Activated gamma-delta T cell treated with Interleukin-2 at 50 U/mL for 16 hours (primary cell): ENCODE measurements around the gene SFI1.
"Not testable (repeated sequence)": the region's sequence is repeated elsewhere in the genome, so short reads cannot be mapped to it uniquely, and the experiment has no call there.

Experiments
- DNase-seq: peaks from one replicate; pipeline ENCODE4 v3.0.0-alpha.2; 2020

Gene SFI1

GRCh38 chr22:31556627-31557203 is 60.4 kb downstream of the SFI1 start:
- no peak for DNase-seq

GRCh38 chr22:31558546-31558945 is 62.2 kb downstream of the SFI1 start:
- not testable (repeated sequence) for DNase-seq

DNA sequence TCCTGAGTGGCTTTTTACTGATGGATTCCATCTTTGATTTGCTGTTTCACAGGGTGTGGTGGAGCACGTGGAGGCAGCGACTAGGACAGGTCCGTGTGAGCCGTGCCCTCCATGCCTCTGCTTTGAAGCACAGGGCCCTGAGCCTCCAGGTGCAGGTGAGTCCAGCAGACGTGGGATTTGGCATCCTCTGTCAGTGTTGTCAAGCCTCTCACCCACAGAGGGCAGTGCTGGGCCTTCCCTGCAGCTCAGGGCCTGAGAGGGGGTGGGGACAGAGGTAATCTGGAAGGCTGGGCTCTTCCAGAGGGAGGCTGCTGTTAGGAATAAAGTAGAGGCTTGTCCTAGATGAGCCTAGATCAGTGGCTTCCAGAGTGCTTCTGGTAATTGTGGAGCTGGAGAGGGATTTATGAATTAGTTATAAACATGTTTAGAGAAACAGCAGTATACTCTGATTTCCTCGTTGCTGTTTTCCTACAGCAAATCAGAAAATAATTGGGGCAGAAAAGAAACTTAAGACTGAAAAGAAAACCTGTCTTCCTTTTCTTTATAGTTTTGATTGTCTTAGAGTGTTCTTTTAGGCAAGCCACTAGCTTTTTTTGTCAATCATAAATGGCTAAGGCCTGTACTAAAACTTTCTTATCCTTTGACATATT is 65.0 kb downstream of the SFI1 start:
- DNase-seq: peak; percentile 19

DNA sequence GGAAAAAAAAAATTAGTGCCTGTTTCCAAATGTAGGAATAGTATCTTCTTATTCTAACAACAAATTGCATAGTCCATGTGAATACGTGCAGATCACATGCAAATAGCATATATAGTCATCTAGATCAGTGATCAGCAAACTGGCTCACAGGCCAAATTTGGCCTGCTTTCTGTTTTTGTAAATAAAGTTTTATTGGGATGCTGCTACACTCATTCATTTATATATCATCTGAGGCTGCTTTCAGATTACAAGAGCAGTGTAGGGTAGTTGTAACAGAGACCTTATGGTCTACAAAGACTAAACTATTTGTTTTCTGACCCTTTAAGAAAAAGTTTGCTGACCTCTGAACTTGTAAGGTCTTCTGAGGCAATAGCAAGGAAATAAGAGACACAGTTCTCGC is 65.6 kb downstream of the SFI1 start:
- no peak for DNase-seq

DNA sequence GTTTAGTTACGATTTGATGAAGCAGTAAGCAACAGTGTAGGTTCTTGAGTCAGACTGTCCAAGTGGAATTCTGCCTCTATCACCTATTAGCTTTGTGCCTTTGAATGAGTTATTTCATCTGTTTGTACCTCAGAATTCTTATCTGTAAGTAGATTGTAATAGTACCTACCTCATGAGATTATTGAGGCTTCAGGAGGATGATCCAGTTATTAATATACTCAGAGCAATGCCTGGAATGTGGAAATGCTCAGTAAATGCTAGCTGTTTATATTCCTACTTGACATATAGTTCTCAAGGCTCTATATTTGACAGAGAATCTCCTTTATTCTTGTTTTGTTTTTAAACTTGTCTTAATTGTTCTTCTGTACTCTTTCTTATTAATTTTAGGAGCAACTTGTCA is 70.1 kb downstream of the SFI1 start:
- DNase-seq: no peak

GRCh38 chr22:31567196-31567595 is 70.9 kb downstream of the SFI1 start:
- DNase-seq: no peak

- DNase-seq: no peak
These were observed 71.4 kb downstream of the SFI1 start for GRCh38 chr22:31567702-31568101.

DNA sequence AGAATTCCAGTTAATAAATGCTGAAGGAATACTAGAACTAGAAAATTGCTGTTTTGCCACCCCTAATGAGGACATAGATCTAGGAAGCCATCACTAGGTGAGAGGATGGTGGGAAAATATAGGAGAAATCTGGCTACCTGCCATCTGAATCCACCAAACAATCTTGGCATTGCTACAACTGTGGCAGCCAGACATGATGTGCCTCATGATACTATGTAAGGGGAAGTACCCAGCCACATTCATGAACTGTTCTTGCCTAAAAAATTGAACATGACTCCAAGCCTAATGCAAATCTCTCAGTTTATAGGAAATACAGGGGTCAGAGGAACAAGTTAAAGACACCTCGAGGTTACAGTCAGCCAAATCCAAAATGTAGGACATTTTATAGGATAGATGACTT is 72.8 kb downstream of the SFI1 start:
- no peak for DNase-seq

- no peak for DNase-seq
These were observed 76.6 kb downstream of the SFI1 start for GRCh38 chr22:31572939-31573338.

DNA sequence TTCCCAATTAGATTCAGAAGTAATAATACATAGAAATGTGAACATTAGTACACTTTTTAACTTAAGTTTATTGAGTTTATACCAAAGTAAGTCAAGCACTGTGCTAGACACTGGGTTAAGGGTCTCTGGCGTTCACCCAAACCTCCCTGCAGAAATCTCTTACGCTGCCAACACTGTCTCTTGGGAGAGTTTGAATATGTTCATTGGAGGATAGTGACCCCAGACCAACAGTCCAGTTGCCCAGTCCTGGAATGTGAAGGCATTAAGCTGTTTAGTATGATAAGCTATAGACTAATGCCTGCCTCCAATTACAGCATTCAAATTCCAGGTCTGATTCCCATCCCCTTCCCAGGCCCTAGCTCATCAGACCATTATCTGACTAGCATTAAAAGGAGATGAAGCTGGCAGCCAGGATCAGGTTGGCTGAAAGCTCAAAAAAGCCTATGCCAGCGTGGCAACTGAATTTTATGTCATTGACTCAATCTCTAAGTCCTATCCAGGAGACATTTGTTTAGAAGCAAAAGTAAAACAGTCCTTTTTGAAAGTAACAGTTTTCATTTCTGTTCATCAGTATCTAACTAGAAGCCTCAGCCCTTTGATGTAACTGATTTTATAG is 77.8 kb downstream of the SFI1 start:
- DNase-seq: no peak

DNA sequence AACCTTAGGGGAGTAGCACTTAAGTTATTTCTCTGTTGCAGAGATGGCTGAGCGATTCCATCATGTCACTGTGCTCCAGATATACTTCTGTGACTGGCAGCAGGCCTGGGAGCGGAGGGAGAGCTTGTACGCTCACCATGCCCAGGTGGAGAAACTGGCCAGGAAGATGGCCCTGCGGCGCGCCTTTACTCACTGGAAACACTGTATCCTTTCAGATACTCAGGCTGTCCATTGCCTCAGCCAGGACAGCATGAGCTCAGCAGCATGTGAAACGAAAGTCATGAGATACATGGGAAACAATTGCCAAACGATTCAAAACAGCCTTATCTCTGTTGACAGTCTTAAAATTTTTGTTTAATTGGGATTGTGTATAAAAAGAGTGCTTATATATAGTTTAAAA is 78.9 kb downstream of the SFI1 start:
- no peak for DNase-seq

DNA sequence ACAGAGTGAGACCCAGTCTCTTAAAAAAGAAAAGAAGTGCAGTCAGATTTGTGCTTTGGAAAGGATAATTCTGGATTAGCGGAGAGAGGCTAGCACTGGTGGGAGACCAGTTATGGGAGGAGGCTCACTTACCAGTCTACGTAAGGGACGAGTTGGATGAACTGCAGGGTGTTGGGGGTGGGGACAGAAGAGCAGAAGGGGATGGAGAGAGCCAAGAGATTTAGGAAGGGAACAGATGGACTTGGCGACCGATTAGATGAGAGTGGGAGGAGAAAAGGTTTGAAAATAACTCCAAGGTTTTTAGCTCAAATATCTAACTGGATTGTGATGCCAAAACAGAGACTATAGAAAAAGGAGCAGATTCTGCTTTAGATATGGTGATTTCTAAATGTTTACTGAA is 81.4 kb downstream of the SFI1 start:
- no peak for DNase-seq

- DNase-seq: no peak
These were observed 81.8 kb downstream of the SFI1 start for GRCh38 chr22:31578171-31578570.

GRCh38 chr22:31579835-31580242 is 83.5 kb downstream of the SFI1 start:
- DNase-seq: no peak

GRCh38 chr22:31583861-31584485 is 87.6 kb downstream of the SFI1 start:
- no peak for DNase-seq

- DNase-seq: no peak
These were observed 88.4 kb downstream of the SFI1 start for GRCh38 chr22:31584804-31585160.

DNA sequence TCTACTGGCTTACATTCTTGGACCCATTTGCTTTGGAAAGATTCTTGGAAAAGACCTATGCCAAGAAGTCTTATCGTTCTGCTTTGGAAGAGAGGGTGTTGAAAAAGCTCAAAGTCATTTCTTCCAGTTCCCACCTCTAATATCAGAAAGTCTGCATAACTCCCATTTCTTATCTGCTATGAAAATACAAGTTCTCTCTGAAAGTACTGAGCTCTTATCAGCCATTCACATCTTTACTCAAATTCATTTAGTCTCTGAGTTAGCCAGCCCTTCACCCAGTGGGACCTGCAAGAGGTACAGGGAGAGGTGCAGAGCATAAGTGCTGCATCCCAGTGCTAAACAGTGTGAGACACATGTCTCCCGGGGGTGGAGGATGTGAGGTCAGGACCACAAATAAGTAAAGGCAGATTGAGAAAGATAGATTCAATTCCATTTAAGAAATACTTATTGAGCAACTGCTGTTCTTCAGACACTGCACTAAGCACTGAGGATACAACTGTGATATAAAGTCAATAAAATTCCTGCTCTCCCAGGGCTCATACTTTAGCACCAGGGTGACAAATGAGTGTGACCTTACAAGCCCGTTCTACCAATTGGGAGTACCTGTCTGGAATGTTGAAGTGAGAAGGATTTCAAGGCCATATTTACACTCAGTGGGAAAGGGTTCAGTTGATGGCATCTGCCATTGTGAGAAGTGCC is 89.0 kb downstream of the SFI1 start:
- no peak for DNase-seq

DNA sequence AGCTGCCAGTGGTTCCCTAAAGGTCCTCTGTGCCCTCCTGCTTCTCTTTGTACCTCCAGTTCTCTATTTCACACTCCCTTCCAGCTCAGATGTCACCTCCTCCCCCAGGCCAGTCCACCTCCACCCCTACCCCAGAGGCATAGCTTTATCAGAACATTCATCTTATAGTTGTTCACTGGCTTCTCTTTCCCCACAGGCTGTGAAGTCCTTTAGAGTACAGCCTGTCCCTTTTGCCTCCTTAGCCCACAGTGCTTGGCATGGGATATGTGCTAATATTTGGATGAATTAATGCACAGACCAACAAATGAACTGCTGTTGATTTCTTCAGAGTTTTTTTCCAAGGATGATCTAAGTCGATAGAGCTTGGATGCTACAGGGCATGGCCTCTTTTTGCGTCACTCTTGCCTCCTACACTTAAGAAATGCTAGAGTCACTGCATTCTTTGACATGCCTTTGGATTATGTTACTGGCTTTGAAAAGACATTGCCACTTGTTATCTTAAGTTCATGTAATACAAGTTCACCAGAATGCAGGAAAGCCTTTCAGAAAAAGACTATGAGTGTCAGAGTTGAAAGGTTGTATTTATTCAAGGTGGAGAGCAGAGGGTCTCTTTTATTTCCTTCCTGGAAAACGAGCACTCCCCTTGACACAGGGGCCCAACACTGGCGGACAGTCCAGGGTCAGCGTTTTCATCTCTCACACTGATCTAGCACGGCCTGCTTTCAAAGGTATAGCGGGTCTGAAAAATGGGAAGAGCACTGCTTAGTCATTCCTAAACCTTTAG is 90.0 kb downstream of the SFI1 start:
- no peak for DNase-seq

GRCh38 chr22:31588970-31589675 is 92.8 kb downstream of the SFI1 start:
- DNase-seq: no peak

- DNase-seq: not testable (repeated sequence)
These were observed 93.8 kb downstream of the SFI1 start for GRCh38 chr22:31590161-31590560.

DNA sequence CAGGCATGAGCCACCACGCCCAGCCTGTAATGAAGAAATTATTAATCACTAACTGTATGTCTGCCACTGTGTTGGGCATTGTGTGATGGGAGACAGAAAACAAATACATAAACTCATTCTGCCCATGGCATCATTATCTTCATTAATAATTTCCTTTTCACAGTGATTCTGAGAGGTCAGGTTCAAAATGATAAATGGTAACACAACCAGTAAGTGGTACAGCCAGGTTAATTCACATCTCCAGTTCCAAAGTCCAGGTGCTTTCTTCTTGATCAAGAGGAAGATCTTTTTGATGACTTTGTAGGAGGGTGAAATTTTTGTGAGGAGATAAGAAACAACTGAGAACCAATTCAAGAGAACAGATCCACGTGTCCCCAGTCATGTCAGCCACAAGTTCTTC is 98.9 kb downstream of the SFI1 start:
- DNase-seq: no peak

DNA sequence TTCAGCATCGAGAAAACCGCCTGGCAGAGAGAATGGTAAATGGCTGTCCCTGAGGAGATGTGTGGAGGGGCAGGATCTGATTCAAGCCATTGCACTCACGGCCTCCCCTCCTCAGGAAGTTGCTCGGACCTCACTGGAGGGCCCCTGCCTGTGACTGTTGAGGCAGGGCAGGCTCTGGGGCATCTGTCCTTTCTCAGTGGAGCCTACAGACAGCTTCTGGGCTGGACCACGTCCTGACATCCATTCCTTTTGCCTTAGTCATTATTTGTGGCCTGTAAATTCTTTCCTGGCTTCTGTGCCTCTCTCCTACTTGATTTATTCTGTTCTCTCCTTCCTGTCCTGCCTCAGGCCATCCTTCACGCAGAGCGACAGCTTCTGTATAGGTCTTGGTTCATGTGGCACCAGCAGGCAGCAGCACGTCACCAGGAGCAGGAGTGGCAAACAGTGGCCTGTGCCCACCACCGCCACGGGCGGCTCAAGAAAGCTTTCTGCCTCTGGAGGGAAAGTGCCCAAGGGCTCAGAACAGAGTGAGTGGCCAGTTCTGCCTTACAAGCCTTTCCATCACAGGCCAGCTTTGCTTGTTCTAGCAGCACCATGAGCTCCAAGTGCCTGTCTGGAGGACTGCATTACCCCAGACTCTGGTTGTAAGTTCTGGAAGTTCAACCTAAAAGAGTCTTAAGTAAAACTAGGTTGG is 106.1 kb downstream of the SFI1 start:
- DNase-seq: no peak
